AG04450 (cell line): ENCODE measurements around the gene ENPP4. TPM values are rescaled to one million over a fixed set of nuclear protein-coding genes. Genes with fewer than 3 reads are reported as not detected.

Experiments
- CTCF ChIA-PET: fragments of 300-600, 350-600 bp; formaldehyde crosslinking; extraction: SDS; loops from one replicate; lab custom pipeline; 2022; ENCODE audit warnings: antibody characterized with exemption, inconsistent platforms; lab: Charles Lee
- POLR2A ChIA-PET: fragments of 350-600 bp; formaldehyde crosslinking; extraction: SDS; loops from one replicate; lab custom pipeline; 2021; ENCODE audit warnings: antibody characterized with exemption, inconsistent platforms; lab: Yijun Ruan, JAX
- DNase-seq: peaks from one replicate; pipeline ENCODE4 v3.0.0-alpha.2; 2011; ENCODE audit warnings: low read depth, low spot score
- H3K27ac ChIP-seq: one replicate; pipeline ENCODE4 v1.5.1; 2012; ENCODE audit warnings: low read depth, low read length, control low read depth
- H3K27me3 ChIP-seq: one replicate; pipeline ENCODE4 v1.6.0; 2012; ENCODE audit warnings: low read length; ENCODE audit not compliant: control insufficient read depth, insufficient read depth
- H3K4me3 ChIP-seq: 2 replicates; pipeline ENCODE4 v1.5.1; 2011; ENCODE audit warnings: mild to moderate bottlenecking, low read depth, low read length, control low read depth
- H3K9me3 ChIP-seq: 2 replicates; pipeline ENCODE4 v1.5.1; 2012; ENCODE audit warnings: low read length; ENCODE audit not compliant: control insufficient read depth, insufficient read depth
- polyA plus RNA-seq: library from polyadenylated mRNA; depleted of rRNA; stranded (reverse); fragments of >200 nt; gene quantifications from 2 replicates; pipeline ENCODE4 v1.2.3, GENCODE V29; 2011
- TF ChIP-seq, protein P1 (sequence below): IDR thresholded peaks from 2 replicates; pipeline ENCODE4 v1.5.1; 2011; ENCODE audit warnings: low read depth, low read length, control low read depth, inconsistent platforms

Gene ENPP4
- polyA plus RNA-seq, 1 experiment, result 0.04 TPM

DNA sequence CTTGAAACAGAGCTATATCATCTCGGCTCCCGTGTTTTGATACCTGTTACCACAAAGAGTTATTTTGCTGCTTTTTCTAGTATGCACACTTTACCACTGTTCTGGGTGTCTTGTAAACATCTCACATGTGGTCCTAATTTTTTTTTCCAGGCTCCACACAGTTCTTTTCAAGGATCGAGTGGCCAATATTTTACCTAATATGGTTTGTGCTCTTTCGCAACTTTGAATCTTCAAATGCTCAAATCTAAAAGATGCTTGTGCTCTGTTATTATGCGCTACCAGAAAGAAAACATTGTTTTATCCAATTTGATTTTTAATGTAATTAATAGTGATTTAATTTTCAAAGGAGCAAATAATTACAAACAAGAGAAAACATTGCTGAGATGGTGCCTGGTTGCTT lies 30.3 kb downstream of the ENPP4 start:
- no peaks in the 10 kb centered on the region for H3K27me3 ChIP-seq
- no peak overlapping the region for H3K4me3 ChIP-seq
- DNase-seq, result no peak
- no peak overlapping the region for H3K27ac ChIP-seq
- POLR2A ChIA-PET, result no interaction called here
- CTCF ChIA-PET, result no interaction called here
- no peaks in the 10 kb centered on the region for H3K9me3 ChIP-seq
- TF ChIP-seq, protein P1, sequence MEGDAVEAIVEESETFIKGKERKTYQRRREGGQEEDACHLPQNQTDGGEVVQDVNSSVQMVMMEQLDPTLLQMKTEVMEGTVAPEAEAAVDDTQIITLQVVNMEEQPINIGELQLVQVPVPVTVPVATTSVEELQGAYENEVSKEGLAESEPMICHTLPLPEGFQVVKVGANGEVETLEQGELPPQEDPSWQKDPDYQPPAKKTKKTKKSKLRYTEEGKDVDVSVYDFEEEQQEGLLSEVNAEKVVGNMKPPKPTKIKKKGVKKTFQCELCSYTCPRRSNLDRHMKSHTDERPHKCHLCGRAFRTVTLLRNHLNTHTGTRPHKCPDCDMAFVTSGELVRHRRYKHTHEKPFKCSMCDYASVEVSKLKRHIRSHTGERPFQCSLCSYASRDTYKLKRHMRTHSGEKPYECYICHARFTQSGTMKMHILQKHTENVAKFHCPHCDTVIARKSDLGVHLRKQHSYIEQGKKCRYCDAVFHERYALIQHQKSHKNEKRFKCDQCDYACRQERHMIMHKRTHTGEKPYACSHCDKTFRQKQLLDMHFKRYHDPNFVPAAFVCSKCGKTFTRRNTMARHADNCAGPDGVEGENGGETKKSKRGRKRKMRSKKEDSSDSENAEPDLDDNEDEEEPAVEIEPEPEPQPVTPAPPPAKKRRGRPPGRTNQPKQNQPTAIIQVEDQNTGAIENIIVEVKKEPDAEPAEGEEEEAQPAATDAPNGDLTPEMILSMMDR, result no peak

DNA sequence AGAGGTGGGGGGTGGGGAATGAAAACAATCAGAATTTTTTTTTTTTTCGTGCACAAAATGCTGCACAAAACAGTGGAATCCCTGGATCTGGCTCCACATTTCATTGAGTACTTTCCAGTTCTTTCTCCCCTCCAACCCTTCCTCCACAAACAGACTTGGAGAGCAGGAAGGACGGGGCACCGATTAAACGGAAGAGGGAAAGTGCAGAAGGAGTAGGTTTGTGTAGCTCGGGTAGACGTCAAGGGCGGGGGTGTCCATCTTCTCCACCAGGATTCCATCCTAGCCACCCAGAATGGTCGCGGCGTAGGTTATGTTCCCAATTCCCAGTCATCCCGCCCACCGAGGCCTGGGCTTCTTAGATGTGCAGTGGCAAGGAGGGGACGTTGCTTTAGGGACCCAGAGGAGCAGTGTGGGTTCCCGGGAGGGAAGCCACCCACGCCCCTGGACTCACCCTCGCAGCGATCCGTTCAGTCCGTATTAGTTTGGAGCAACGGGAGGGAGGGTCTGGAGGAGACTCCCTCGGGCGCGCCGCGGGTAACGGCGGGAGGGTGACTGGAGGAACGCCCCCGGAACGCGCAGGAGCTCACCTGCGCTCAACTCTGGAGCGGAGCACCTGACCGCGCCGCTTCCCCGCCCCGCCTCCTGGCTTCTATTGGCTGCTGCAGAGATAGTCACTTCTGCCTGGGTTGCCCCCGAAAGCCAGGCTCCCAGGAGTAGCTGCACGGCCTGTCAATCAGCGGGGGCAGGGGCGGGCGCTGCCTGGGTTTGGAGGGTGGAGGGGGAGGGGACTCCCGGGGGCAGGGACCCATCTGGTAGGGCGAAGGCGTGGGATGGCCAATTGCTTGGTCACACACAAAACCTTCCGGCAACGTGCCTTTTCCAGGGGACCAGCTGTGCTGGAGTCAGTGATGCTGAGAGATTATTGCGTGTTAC lies 40.8 kb downstream of the ENPP4 start, which contains the start of gene ENPP5:
Gene ENPP5, minus strand, starts transcription at position 624 of the 933 bp plus-strand sequence. CDS start 2,718 bp downstream, outside the sequence.
- no peak for DNase-seq

DNA sequence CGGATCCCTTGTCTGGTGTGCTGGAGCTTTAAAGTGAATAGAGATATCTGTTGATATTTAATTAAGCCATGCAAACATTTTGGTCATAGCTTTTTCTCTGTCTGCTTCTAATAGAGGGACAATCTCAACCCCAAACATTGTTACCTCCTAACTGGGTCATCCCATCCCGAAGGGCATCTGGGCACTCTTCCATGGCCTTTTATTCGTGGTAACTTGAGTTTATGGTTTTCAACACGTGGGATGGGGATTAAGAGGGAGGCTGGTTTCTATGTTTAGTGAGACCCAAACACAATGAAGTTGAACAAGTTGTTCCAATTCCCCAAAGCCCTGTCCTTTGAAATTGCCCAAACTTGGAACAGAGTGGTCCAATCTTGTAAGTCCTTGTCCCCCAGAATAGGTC lies 42.4 kb downstream of the ENPP4 start:
- Histone ChIP-seq H3K27ac (no peak overlapping the region), H3K4me3 (no peak overlapping the region), H3K27me3 (peaks cover 6% of the 10 kb centered on the region), H3K9me3 (no peaks in the 10 kb centered on the region)
- DNase-seq, result no peak
- CTCF ChIA-PET, result interaction anchor here (0.6 kb wide), 1 partner anchor 82 kb away, joined by 3 read pairs; no protein-coding TSS in a partner anchor
- TF ChIP-seq, protein P1, result no peak
- POLR2A ChIA-PET, result interaction anchor here (0.6 kb wide), 1 partner anchor 1559 kb away, joined by 4 read pairs; no protein-coding TSS in a partner anchor

More for the DNA sequence above, 40.8 kb downstream of the ENPP4 start, which contains the start of gene ENPP5:
- CTCF ChIA-PET, result interaction anchor here (0.7 kb wide), 1 partner anchor 972 kb away, joined by 3 read pairs; no protein-coding TSS in a partner anchor
- TF ChIP-seq, protein P1, result no peak
- Histone ChIP-seq H3K4me3 (peak within 1 kb of the TSS; percentile 2), H3K9me3 (no peaks in the 10 kb centered on the region), H3K27me3 (peaks cover 6% of the 10 kb centered on the region), H3K27ac (no peak within 1 kb of the TSS)
- POLR2A ChIA-PET, result no interaction called here

DNA sequence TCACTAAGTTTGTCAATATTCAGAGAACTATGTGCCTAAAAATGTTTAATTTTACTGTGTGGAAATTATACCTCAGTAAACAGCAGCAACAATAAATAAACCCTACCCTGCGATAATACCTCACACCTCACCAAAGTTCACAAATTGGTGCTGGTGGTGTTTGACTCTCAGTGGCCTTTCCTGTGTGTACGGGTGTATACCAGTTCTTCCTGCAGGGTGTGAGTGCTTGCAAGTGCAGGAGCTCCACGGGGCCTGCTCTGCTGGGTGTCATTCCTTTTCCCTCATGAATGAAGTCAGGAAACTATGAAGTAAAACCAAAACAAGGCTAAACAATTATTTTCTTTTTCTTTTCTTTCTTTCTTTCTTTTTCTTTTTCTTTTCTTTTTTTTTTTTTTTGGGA lies 45.1 kb downstream of the ENPP4 start:
- no peak overlapping the region for H3K4me3 ChIP-seq
- no peak for DNase-seq
- no peaks in the 10 kb centered on the region for H3K9me3 ChIP-seq
- ChIA-PET POLR2A (no interaction called here), CTCF (no interaction called here)
- H3K27me3 ChIP-seq, result peaks cover 6% of the 10 kb centered on the region
- TF ChIP-seq, protein P1, result no peak
- H3K27ac ChIP-seq, result no peak overlapping the region

DNA sequence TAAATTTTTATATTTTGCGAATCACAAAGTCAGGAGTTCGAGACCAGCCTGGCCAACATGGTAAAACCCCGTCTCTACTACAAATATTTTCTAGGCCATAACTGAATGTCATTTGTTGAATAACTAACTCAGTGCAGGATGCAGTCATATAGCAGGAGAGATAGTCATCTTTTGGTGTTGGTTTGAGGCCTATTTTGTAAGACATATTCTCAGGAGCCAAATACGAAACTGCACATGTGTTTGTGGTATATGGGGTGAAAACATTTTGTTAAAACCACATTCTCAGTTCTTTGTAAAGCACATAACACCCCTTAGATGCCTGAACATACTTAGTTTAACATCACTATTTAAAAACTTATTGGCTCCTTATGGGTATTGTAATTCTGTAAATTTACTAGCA lies 45.7 kb downstream of the ENPP4 start:
- TF ChIP-seq, protein P1, result no peak
- H3K27me3 ChIP-seq, result peaks cover 6% of the 10 kb centered on the region
- ChIA-PET CTCF (no interaction called here), POLR2A (no interaction called here)
- no peaks in the 10 kb centered on the region for H3K9me3 ChIP-seq
- no peak overlapping the region for H3K27ac ChIP-seq
- H3K4me3 ChIP-seq, result no peak overlapping the region
- DNase-seq, result no peak
